Lower leg skin (tissue), 3 donors: Measurements from ENCODE around the gene SLC35A4.

Experiments used
- CTCF ChIP-seq, 3 donors: fragments of 450-650 bp; IDR thresholded peaks; one replicate each; pipeline ENCODE4 v1.5.1; 2016; ENCODE audit warnings: antibody characterized with exemption in 3 of 3, mild to moderate bottlenecking in 3 of 3, moderate library complexity in 2 of 3
- POLR2A ChIP-seq, 2 donors: fragments of 450-650 bp; IDR thresholded peaks; one replicate each; pipeline ENCODE4 v1.6.1; 2016 to 2017; ENCODE audit warnings: antibody characterized with exemption in 2 of 2, mild to moderate bottlenecking in 1 of 2, moderate library complexity in 1 of 2

- TF ChIP-seq CTCF (IDR thresholded peaks at IDR 0.05) (no peak), POLR2A (IDR thresholded peaks at IDR 0.05) (no peak)
These were observed 22.9 kb downstream of the SLC35A4 start for GRCh38 chr5:140587495-140587894.
